ENCODE data around the gene ETHE1. TPM values are rescaled to one million over a fixed set of nuclear protein-coding genes. Genes with fewer than 3 reads are reported as not detected.

Gene ETHE1
- total and polyA plus RNA-seq, 3 experiments from 2014 or later: 34.4 to 77.0 (median 42.3) TPM

GRCh38 chr19:43503501-43504425 lies 23.2 kb downstream of the ETHE1 start:
- Histone ChIP-seq H3K9me3 (ENCODE audit: low read length) (no peaks in the 10 kb centered on the region), H3K4me3 (ENCODE audit: low read length) (peak overlapping the region; percentile 96), H3K36me3 (ENCODE audit: insufficient read depth, low read length) (peaks cover 9% of the 10 kb centered on the region), H3K27me3 (ENCODE audit: insufficient read depth, low read length, poor library complexity, severe bottlenecking) (no peaks in the 10 kb centered on the region), H3K27ac (ENCODE audit: low read depth, low read length) (peak overlapping the region; percentile 87), H3K4me1 (ENCODE audit: insufficient read depth, low read length) (peaks cover 17% of the 10 kb centered on the region)
- Mint-ChIP-seq H3K4me1 (peaks cover 23 to 47% (median 32%) of the 10 kb centered on the region in 3 donors), H3K27ac (peak overlapping the region; percentile 88 to 100 (median 96)), H3K4me3 (peak overlapping the region; percentile 89 to 95 (median 93)), H3K9me3 (no peaks in the 10 kb centered on the region), H3K36me3 (peaks cover 0 to 40% (median 11%) of the 10 kb centered on the region in 3 donors), H3K27me3 (no peaks in the 10 kb centered on the region)
- ChIA-PET CTCF (interaction anchor here (0.9 to 2.7 kb wide), 9 partner anchors 16 to 91 kb away, joined by 3 to 14 read pairs (median 3); partner anchors contain the start of gene ZNF575), POLR2A (interaction anchor here (0.7 to 2.4 kb wide), 7 partner anchors 14 to 165 kb away, joined by 3 to 35 read pairs (median 3); partner anchors contain the start of gene ZNF575)
- DNase-seq: peak; percentile 96 to 100 (median 99)

GRCh38 chr19:43502419-43502976 lies 24.5 kb downstream of the ETHE1 start:
- no peak for DNase-seq
- peaks cover 4 to 40% (median 13%) of the 10 kb centered on the region in 3 donors for H3K36me3 Mint-ChIP-seq
- Histone ChIP-seq H3K4me3 (ENCODE audit: low read length) (peak overlapping the region; percentile 96), H3K36me3 (ENCODE audit: insufficient read depth, low read length) (no peaks in the 10 kb centered on the region), H3K9me3 (ENCODE audit: low read length) (no peaks in the 10 kb centered on the region), H3K4me1 (ENCODE audit: insufficient read depth, low read length) (peaks cover 17% of the 10 kb centered on the region), H3K27me3 (ENCODE audit: insufficient read depth, low read length, poor library complexity, severe bottlenecking) (no peaks in the 10 kb centered on the region), H3K27ac (ENCODE audit: low read depth, low read length) (no peak overlapping the region)
- peak overlapping the region in 6 of 7 donors; percentile 49 to 95 (median 91) for H3K4me3 Mint-ChIP-seq
- CTCF ChIA-PET: interaction anchor here (0.8 to 1.0 kb wide), 2 partner anchors 17 to 103 kb away, joined by 3 to 4 read pairs; no protein-coding TSS in a partner anchor
- H3K9me3 Mint-ChIP-seq: no peaks in the 10 kb centered on the region
- H3K27ac Mint-ChIP-seq: peak overlapping the region in 7 of 8 donors; percentile 61 to 100 (median 93)
- H3K27me3 Mint-ChIP-seq: no peaks in the 10 kb centered on the region
- POLR2A ChIA-PET: interaction anchor here (1.2 kb wide), 1 partner anchor 39 kb away, joined by 4 read pairs; no protein-coding TSS in a partner anchor
- H3K4me1 Mint-ChIP-seq: peaks cover 23 to 47% (median 39%) of the 10 kb centered on the region in 3 donors

GRCh38 chr19:43501661-43502418 lies 25.2 kb downstream of the ETHE1 start:
- Histone ChIP-seq H3K4me1 (ENCODE audit: insufficient read depth, low read length) (peaks cover 17% of the 10 kb centered on the region), H3K27ac (ENCODE audit: low read depth, low read length) (no peak overlapping the region), H3K4me3 (ENCODE audit: low read length) (no peak overlapping the region), H3K9me3 (ENCODE audit: low read length) (no peaks in the 10 kb centered on the region), H3K36me3 (ENCODE audit: insufficient read depth, low read length) (peaks cover 3% of the 10 kb centered on the region), H3K27me3 (ENCODE audit: insufficient read depth, low read length, poor library complexity, severe bottlenecking) (no peaks in the 10 kb centered on the region)
- H3K9me3 Mint-ChIP-seq: no peaks in the 10 kb centered on the region
- no peaks in the 10 kb centered on the region for H3K27me3 Mint-ChIP-seq
- POLR2A ChIA-PET: interaction anchor here (1.2 kb wide), 1 partner anchor 38 kb away, joined by 4 read pairs; no protein-coding TSS in a partner anchor
- peaks cover 23 to 47% (median 39%) of the 10 kb centered on the region in 3 donors for H3K4me1 Mint-ChIP-seq
- DNase-seq: no peak
- CTCF ChIA-PET: interaction anchor here (0.8 to 1.3 kb wide), 3 partner anchors 18 to 103 kb away, joined by 3 to 5 read pairs (median 4); no protein-coding TSS in a partner anchor
- H3K36me3 Mint-ChIP-seq: peaks cover 4 to 45% (median 14%) of the 10 kb centered on the region in 3 donors
- H3K4me3 Mint-ChIP-seq: peak overlapping the region in 2 of 7 donors; percentile 49 to 69
- H3K27ac Mint-ChIP-seq: peak overlapping the region in 4 of 8 donors; percentile 14 to 98 (median 65)

- H3K4me3 Mint-ChIP-seq: no peak overlapping the region
- no peaks in the 10 kb centered on the region for H3K9me3 Mint-ChIP-seq
- Histone ChIP-seq H3K27ac (ENCODE audit: low read depth, low read length) (no peak overlapping the region), H3K36me3 (ENCODE audit: insufficient read depth, low read length) (peaks cover 10% of the 10 kb centered on the region), H3K27me3 (ENCODE audit: insufficient read depth, low read length, poor library complexity, severe bottlenecking) (no peaks in the 10 kb centered on the region), H3K4me3 (ENCODE audit: low read length) (no peak overlapping the region), H3K9me3 (ENCODE audit: low read length) (no peaks in the 10 kb centered on the region), H3K4me1 (ENCODE audit: insufficient read depth, low read length) (peaks cover 10% of the 10 kb centered on the region)
- ChIA-PET CTCF (interaction anchor here (1.3 to 1.8 kb wide), 2 partner anchors 20 to 96 kb away, joined by 3 to 4 read pairs; no protein-coding TSS in a partner anchor), POLR2A (no interaction called here)
- no peaks in the 10 kb centered on the region for H3K27me3 Mint-ChIP-seq
- peak overlapping the region in 4 of 8 donors; percentile 58 to 89 (median 74) for H3K27ac Mint-ChIP-seq
- DNase-seq: no peak
- H3K4me1 Mint-ChIP-seq: peaks cover 14 to 32% (median 31%) of the 10 kb centered on the region in 3 donors
- H3K36me3 Mint-ChIP-seq: peaks cover 6 to 60% (median 20%) of the 10 kb centered on the region in 3 donors
Observed at GRCh38 chr19:43499042-43499441, 28.0 kb downstream of the ETHE1 start.

- no peak overlapping the region for H3K27ac ChIP-seq (ENCODE audit: low read depth, low read length)
- H3K9me3 ChIP-seq (ENCODE audit: low read length): no peaks in the 10 kb centered on the region
- H3K36me3 ChIP-seq (ENCODE audit: insufficient read depth, low read length): peaks cover 10% of the 10 kb centered on the region
- H3K4me3 Mint-ChIP-seq: no peak overlapping the region
- POLR2A ChIA-PET: no interaction called here
- H3K9me3 Mint-ChIP-seq: no peaks in the 10 kb centered on the region
- H3K27ac Mint-ChIP-seq: peak overlapping the region in 7 of 8 donors; percentile 8 to 92 (median 81)
- no peak overlapping the region for H3K4me3 ChIP-seq (ENCODE audit: low read length)
- peaks cover 6 to 57% (median 20%) of the 10 kb centered on the region in 3 donors for H3K36me3 Mint-ChIP-seq
- peaks cover 12 to 26% (median 23%) of the 10 kb centered on the region in 3 donors for H3K4me1 Mint-ChIP-seq
- CTCF ChIA-PET: interaction anchor here (1.3 to 1.8 kb wide), 2 partner anchors 21 to 96 kb away, joined by 3 to 4 read pairs; no protein-coding TSS in a partner anchor
- DNase-seq: no peak
- H3K27me3 ChIP-seq (ENCODE audit: insufficient read depth, low read length, poor library complexity, severe bottlenecking): no peaks in the 10 kb centered on the region
- H3K27me3 Mint-ChIP-seq: no peaks in the 10 kb centered on the region
- peaks cover 9% of the 10 kb centered on the region for H3K4me1 ChIP-seq (ENCODE audit: insufficient read depth, low read length)
Observed at GRCh38 chr19:43498233-43498842, 28.7 kb downstream of the ETHE1 start.

- Mint-ChIP-seq H3K27ac (peak overlapping the region in 1 of 8 donors; percentile 3), H3K27me3 (no peaks in the 10 kb centered on the region), H3K36me3 (peaks cover 6 to 52% (median 20%) of the 10 kb centered on the region in 3 donors), H3K4me3 (no peak overlapping the region), H3K9me3 (no peaks in the 10 kb centered on the region), H3K4me1 (peaks cover 3 to 16% (median 13%) of the 10 kb centered on the region in 3 donors)
- H3K27me3 ChIP-seq (ENCODE audit: insufficient read depth, low read length, poor library complexity, severe bottlenecking): no peaks in the 10 kb centered on the region
- no peak overlapping the region for H3K27ac ChIP-seq (ENCODE audit: low read depth, low read length)
- CTCF ChIA-PET: no interaction called here
- no peaks in the 10 kb centered on the region for H3K9me3 ChIP-seq (ENCODE audit: low read length)
- DNase-seq: no peak
- H3K36me3 ChIP-seq (ENCODE audit: insufficient read depth, low read length): peaks cover 10% of the 10 kb centered on the region
- no peak overlapping the region for H3K4me3 ChIP-seq (ENCODE audit: low read length)
- H3K4me1 ChIP-seq (ENCODE audit: insufficient read depth, low read length): no peaks in the 10 kb centered on the region
- POLR2A ChIA-PET: no interaction called here
Observed at GRCh38 chr19:43496960-43497359, 30.0 kb downstream of the ETHE1 start.

- ChIA-PET CTCF (no interaction called here), POLR2A (no interaction called here)
- H3K36me3 ChIP-seq (ENCODE audit: insufficient read depth, low read length): peaks cover 10% of the 10 kb centered on the region
Observed at GRCh38 chr19:43495082-43495481, 31.9 kb downstream of the ETHE1 start.

More at GRCh38 chr19:43495082-43495481, 31.9 kb downstream of the ETHE1 start:
- no peak for DNase-seq
- Mint-ChIP-seq H3K36me3 (peaks cover 6 to 48% (median 16%) of the 10 kb centered on the region in 3 donors), H3K4me3 (no peak overlapping the region), H3K4me1 (peaks cover 0 to 8% (median 7%) of the 10 kb centered on the region in 3 donors), H3K27ac (no peak overlapping the region), H3K9me3 (no peaks in the 10 kb centered on the region), H3K27me3 (no peaks in the 10 kb centered on the region)
- H3K4me3 ChIP-seq (ENCODE audit: low read length): no peak overlapping the region
- H3K27me3 ChIP-seq (ENCODE audit: insufficient read depth, low read length, poor library complexity, severe bottlenecking): no peaks in the 10 kb centered on the region
- H3K27ac ChIP-seq (ENCODE audit: low read depth, low read length): no peak overlapping the region
- H3K9me3 ChIP-seq (ENCODE audit: low read length): no peaks in the 10 kb centered on the region
- no peaks in the 10 kb centered on the region for H3K4me1 ChIP-seq (ENCODE audit: insufficient read depth, low read length)
